A549 (cell line): ENCODE measurements around the gene GTPBP3. TPM values are rescaled to one million over a fixed set of nuclear protein-coding genes. Genes with fewer than 3 reads are reported as not detected.

Source experiments
- ATAC-seq, 2 experiments: fragments of 200-7000 bp in 1 of 2; fragments of >200 bp in 1 of 2; cut with Nextera tagmentation in 1 of 2; cut with Tn5 transposase in 1 of 2; 3 replicates each; pipeline versions ENCODE4 v1.8.0 to v1.9.1; 2018 to 2020; ENCODE audit warnings: mild to moderate bottlenecking in 1 of 2, moderate library complexity in 1 of 2
- CTCF ChIA-PET: fragments of 300-600 bp; sonication (Branson Sonifier 250); formaldehyde crosslinking; extraction: SDS; loops from one replicate; lab custom pipeline; 2021; ENCODE audit warnings: antibody characterized with exemption, inconsistent platforms; lab: Yijun Ruan, JAX
- POLR2A ChIA-PET: fragments of 350-600 bp; formaldehyde crosslinking; extraction: SDS; loops from one replicate; lab custom pipeline; 2021; ENCODE audit warnings: antibody characterized with exemption, inconsistent platforms; lab: Yijun Ruan, JAX
- DNase-seq, 2 experiments: peaks; one replicate each; pipeline versions ENCODE4 v3.0.0 to v3.0.0-alpha.2; 2011 to 2016; ENCODE audit warnings: low read depth in 1 of 2, low spot score in 1 of 2
- FAIRE-seq: peaks from 2 replicates; lab custom pipeline; 2011; peaks lifted over from hg19 to GRCh38; lab: Jason Lieb, UNC
- H3K27ac ChIP-seq, 2 experiments: fragments of >200 bp; sonication (Bioruptor Twin); formaldehyde crosslinking; 3 replicates each; pipeline ENCODE4 v1.5.1; 2016 to 2017
- H3K4me1 ChIP-seq: fragments of >200 bp; sonication (Bioruptor Twin); formaldehyde crosslinking; 3 replicates; pipeline ENCODE4 v1.6.1; 2016
- H3K4me2 ChIP-seq: fragments of >200 bp; sonication (Bioruptor Twin); formaldehyde crosslinking; 3 replicates; pipeline ENCODE4 v1.6.1; 2016
- H3K4me3 ChIP-seq: fragments of >200 bp; sonication (Bioruptor Twin); formaldehyde crosslinking; 3 replicates; pipeline ENCODE4 v1.5.1; 2016
- H3K9me3 ChIP-seq: fragments of >200 bp; sonication (Bioruptor Twin); formaldehyde crosslinking; 3 replicates; pipeline ENCODE4 v1.6.1; 2016
- ATOH8 ChIP-seq: fragments of 250-450 bp; sonication (Bioruptor Pico); IDR thresholded peaks from 2 replicates; pipeline ENCODE4 v1.5.0; 2020; ENCODE audit warnings: low read depth, mild to moderate bottlenecking, moderate library complexity
- BHLHE40 ChIP-seq: IDR thresholded peaks from 2 replicates; pipeline ENCODE4 v1.6.1; 2012; ENCODE audit warnings: low read depth, low read length, inconsistent platforms
- CBX2 ChIP-seq: fragments of 200-600 bp; sonication (generic); IDR thresholded peaks from 2 replicates; pipeline ENCODE4 v1.6.1; 2016; ENCODE audit warnings: low read depth, mild to moderate bottlenecking, borderline replicate concordance
- CTCF ChIP-seq: fragments of >200 bp; sonication (Bioruptor Twin); formaldehyde crosslinking; IDR thresholded peaks from 3 replicates; pipeline ENCODE4 v1.5.1; 2016
- FOSB ChIP-seq: fragments of 250-450 bp; sonication (Bioruptor Pico); IDR thresholded peaks from 2 replicates; pipeline ENCODE4 v1.5.0; 2020; ENCODE audit warnings: mild to moderate bottlenecking, moderate library complexity
- FOSL2 ChIP-seq, 2 experiments: fragments of 450-650 bp in 1 of 2; fragments of >200 bp in 1 of 2; sonication (Bioruptor Twin) in 1 of 2; formaldehyde crosslinking; IDR thresholded peaks; 2 replicates each; pipeline versions ENCODE4 v1.5.0 to v1.6.1; 2016 to 2020; ENCODE audit warnings: mild to moderate bottlenecking in 1 of 2, moderate library complexity in 1 of 2
- GATA3 ChIP-seq: IDR thresholded peaks from 2 replicates; pipeline ENCODE4 v1.6.1; 2012; ENCODE audit warnings: borderline replicate concordance
- HEYL ChIP-seq: fragments of 250-450 bp; sonication (Bioruptor Pico); IDR thresholded peaks from 2 replicates; pipeline ENCODE4 v1.8.0; 2021; ENCODE audit warnings: mild to moderate bottlenecking, moderate library complexity
- HMGXB4 ChIP-seq: fragments of 250-450 bp; sonication (Bioruptor Pico); IDR thresholded peaks from 2 replicates; pipeline ENCODE4 v1.5.0; 2021; ENCODE audit warnings: mild to moderate bottlenecking, moderate library complexity, borderline replicate concordance
- HOXB13 ChIP-seq: fragments of 250-450 bp; sonication (Bioruptor Pico); IDR thresholded peaks from 2 replicates; pipeline ENCODE4 v1.5.0; 2020; ENCODE audit warnings: low read depth, mild to moderate bottlenecking, moderate library complexity
- JUNB ChIP-seq: fragments of >200 bp; sonication (Bioruptor Twin); formaldehyde crosslinking; IDR thresholded peaks from 2 replicates; pipeline ENCODE4 v1.6.1; 2016
- KDM1A ChIP-seq: fragments of 200-600 bp; sonication (generic); IDR thresholded peaks from 2 replicates; pipeline ENCODE4 v1.6.1; 2016; ENCODE audit warnings: low read depth, mild to moderate bottlenecking
- KDM5A ChIP-seq: fragments of 200-600 bp; sonication (generic); IDR thresholded peaks from 2 replicates; pipeline ENCODE4 v1.6.1; 2016; ENCODE audit warnings: antibody characterized with exemption, mild to moderate bottlenecking
- MAX ChIP-seq: IDR thresholded peaks from 2 replicates; pipeline ENCODE4 v1.6.1; 2012
- NFE2L2 ChIP-seq: fragments of 150-350 bp; conservative IDR thresholded peaks from 2 replicates; pipeline ENCODE4 v1.6.1; 2014; ENCODE audit warnings: low read length
- NPAS2 ChIP-seq: fragments of 250-450 bp; sonication (Bioruptor Pico); IDR thresholded peaks from 2 replicates; pipeline ENCODE4 v1.8.0; 2022; ENCODE audit warnings: mild to moderate bottlenecking, moderate library complexity, borderline replicate concordance
- POLR2AphosphoS2 ChIP-seq: conservative IDR thresholded peaks from 2 replicates; pipeline ENCODE4 v1.6.1; 2012; ENCODE audit warnings: low read length, improper control_type of control experiment, inconsistent platforms
- RAD21 ChIP-seq, 2 experiments: fragments of >200 bp in 1 of 2; sonication (Bioruptor Twin) in 1 of 2; formaldehyde crosslinking in 1 of 2; IDR thresholded peaks in 1 of 2; conservative IDR thresholded peaks in 1 of 2; 2 replicates in 1 of 2; 3 replicates in 1 of 2; pipeline ENCODE4 v1.6.1; 2012 to 2018; ENCODE audit warnings: inconsistent platforms in 1 of 2
- RARB ChIP-seq: fragments of 250-450 bp; sonication (Bioruptor Pico); IDR thresholded peaks from 2 replicates; pipeline ENCODE4 v1.8.0; 2021; ENCODE audit warnings: mild to moderate bottlenecking, moderate library complexity
- REST ChIP-seq: fragments of 200-600 bp; sonication (generic); IDR thresholded peaks from 2 replicates; pipeline ENCODE4 v1.6.1; 2016; ENCODE audit warnings: antibody characterized with exemption, mild to moderate bottlenecking, moderate library complexity
- RFX5 ChIP-seq: fragments of 450-650 bp; IDR thresholded peaks from 2 replicates; pipeline ENCODE4 v1.7.1; 2014; ENCODE audit warnings: antibody characterized with exemption, mild to moderate bottlenecking, moderate library complexity
- SMC3 ChIP-seq: fragments of >200 bp; sonication (Bioruptor Twin); formaldehyde crosslinking; IDR thresholded peaks from 3 replicates; pipeline ENCODE4 v1.6.1; 2018; ENCODE audit warnings: inconsistent platforms
- ZFP36 ChIP-seq: fragments of 450-650 bp; IDR thresholded peaks from 2 replicates; pipeline ENCODE4 v1.6.1; 2014; ENCODE audit warnings: borderline replicate concordance; ENCODE audit not compliant: partially characterized antibody
- ZSCAN20 ChIP-seq: fragments of 250-450 bp; sonication (Bioruptor Pico); IDR thresholded peaks from 2 replicates; pipeline ENCODE4 v1.8.0; 2022; ENCODE audit warnings: mild to moderate bottlenecking, moderate library complexity
- WGBS: methylation state at CpG from one replicate; pipeline ENCODE4 v1.1.6; 2017; ENCODE audit errors: missing lambda C conversion rate; 5-methylcytosine and 5-hydroxymethylcytosine counted together
- polyA plus RNA-seq, 4 experiments: library from polyadenylated mRNA; depleted of rRNA in 3 of 4; stranded (reverse); fragments of >200 nt; fragmentation: RNase III in 1 of 4; extraction: RNeasy Plus Mini Kit Qiagen cat#74134 plus additional on column Dnase treatment in 1 of 4; gene quantifications; 2 replicates in 3 of 4; 3 replicates in 1 of 4; pipeline ENCODE4 v1.2.3, GENCODE V29; 2011 to 2017
- TF ChIP-seq, protein P1 (sequence below): fragments of >200 bp; sonication (Bioruptor Twin); formaldehyde crosslinking; IDR thresholded peaks from 3 replicates; pipeline ENCODE4 v1.6.1; 2016
- TF ChIP-seq, protein P2 (sequence below): IDR thresholded peaks from 2 replicates; pipeline ENCODE4 v1.6.1; 2012
- TF ChIP-seq, protein P3 (sequence below): fragments of 150-350 bp; IDR thresholded peaks from 2 replicates; pipeline ENCODE4 v1.6.1; 2014; ENCODE audit warnings: low read depth, mild to moderate bottlenecking, low read length

GTPBP3 gene
- polyA plus RNA-seq, 2 of the 4 experiments (the other 2 are of a cell fraction), result 10.6 to 19.3 TPM

- FAIRE-seq (no peak), ATAC-seq (peak; percentile 77 to 85), DNase-seq (peak; percentile 71 to 95)
- Histone ChIP-seq H3K27ac (peak within 1 kb of the TSS; percentile 87 to 95), H3K4me2 (peak within 1 kb of the TSS; percentile 93), H3K4me3 (peak within 1 kb of the TSS; percentile 65), H3K4me1 (peaks cover 28% of the 10 kb centered on the region), H3K9me3 (no peaks in the 10 kb centered on the region)
- CTCF ChIA-PET, result interaction anchor here (2.2 to 8.7 kb wide), 2 partner anchors 10 to 83 kb away, joined by 8 to 98 read pairs; no protein-coding TSS in a partner anchor
- POLR2A ChIA-PET, result no interaction called here
- WGBS, result 3% methylated on average over 11 of the region's 52 CpGs
- TF ChIP-seq, protein P1, sequence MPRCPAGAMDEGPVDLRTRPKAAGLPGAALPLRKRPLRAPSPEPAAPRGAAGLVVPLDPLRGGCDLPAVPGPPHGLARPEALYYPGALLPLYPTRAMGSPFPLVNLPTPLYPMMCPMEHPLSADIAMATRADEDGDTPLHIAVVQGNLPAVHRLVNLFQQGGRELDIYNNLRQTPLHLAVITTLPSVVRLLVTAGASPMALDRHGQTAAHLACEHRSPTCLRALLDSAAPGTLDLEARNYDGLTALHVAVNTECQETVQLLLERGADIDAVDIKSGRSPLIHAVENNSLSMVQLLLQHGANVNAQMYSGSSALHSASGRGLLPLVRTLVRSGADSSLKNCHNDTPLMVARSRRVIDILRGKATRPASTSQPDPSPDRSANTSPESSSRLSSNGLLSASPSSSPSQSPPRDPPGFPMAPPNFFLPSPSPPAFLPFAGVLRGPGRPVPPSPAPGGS, result no peak
- TF ChIP-seq ZFP36 (no peak), GATA3 (no peak), ATOH8 (CRISPR knock-in tag) (no peak), JUNB (no peak), NFE2L2 (no peak), CTCF (peak; percentile 40), CBX2 (no peak), SMC3 (no peak), POLR2AphosphoS2 (no peak), HMGXB4 (no peak), RARB (no peak), FOSL2 (IDR thresholded peaks at IDR 0.05) (no peak), FOSL2 (CRISPR knock-in tag; IDR thresholded peaks at IDR 0.05) (no peak), KDM1A (no peak), BHLHE40 (no peak), HEYL (CRISPR knock-in tag) (no peak), RAD21 (conservative IDR thresholded peaks at IDR 0.05 in 1 of 2, IDR thresholded peaks at IDR 0.05 in 1 of 2) (no peak; a peak in 1 of 5 replicates), ZSCAN20 (no peak), RFX5 (no peak), KDM5A (no peak), MAX (peak; percentile 41; the same call in 1 of the 2 replicates), REST (no peak), HOXB13 (CRISPR knock-in tag) (no peak), NPAS2 (CRISPR knock-in tag) (no peak), FOSB (CRISPR knock-in tag) (no peak)
- TF ChIP-seq, protein P2, sequence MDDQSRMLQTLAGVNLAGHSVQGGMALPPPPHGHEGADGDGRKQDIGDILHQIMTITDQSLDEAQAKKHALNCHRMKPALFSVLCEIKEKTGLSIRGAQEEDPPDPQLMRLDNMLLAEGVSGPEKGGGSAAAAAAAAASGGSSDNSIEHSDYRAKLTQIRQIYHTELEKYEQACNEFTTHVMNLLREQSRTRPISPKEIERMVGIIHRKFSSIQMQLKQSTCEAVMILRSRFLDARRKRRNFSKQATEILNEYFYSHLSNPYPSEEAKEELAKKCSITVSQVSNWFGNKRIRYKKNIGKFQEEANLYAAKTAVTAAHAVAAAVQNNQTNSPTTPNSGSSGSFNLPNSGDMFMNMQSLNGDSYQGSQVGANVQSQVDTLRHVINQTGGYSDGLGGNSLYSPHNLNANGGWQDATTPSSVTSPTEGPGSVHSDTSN, result peak; percentile 96
- TF ChIP-seq, protein P3, sequence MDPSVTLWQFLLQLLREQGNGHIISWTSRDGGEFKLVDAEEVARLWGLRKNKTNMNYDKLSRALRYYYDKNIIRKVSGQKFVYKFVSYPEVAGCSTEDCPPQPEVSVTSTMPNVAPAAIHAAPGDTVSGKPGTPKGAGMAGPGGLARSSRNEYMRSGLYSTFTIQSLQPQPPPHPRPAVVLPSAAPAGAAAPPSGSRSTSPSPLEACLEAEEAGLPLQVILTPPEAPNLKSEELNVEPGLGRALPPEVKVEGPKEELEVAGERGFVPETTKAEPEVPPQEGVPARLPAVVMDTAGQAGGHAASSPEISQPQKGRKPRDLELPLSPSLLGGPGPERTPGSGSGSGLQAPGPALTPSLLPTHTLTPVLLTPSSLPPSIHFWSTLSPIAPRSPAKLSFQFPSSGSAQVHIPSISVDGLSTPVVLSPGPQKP, result no peak
These were observed 34.0 kb upstream of the GTPBP3 start, which contains the start of gene ABHD8 for GRCh38 chr19:17303167-17303939. ABHD8 (minus strand) TSS chr19:17303425; CDS start chr19:17301616, 1,809 bp downstream.
